HG03521 (cell line): ENCODE measurements around the gene WDR45B.

Experiments
- ATAC-seq: cut with Tn5 transposase; IDR thresholded peaks from one replicate; pipeline ENCODE4 v1.9.1; 2021; ENCODE audit warnings: mild to moderate bottlenecking, moderate library complexity; ENCODE audit not compliant: unreplicated experiment

Gene WDR45B

GRCh38 chr17:82602986-82603710 is 45.1 kb downstream of the WDR45B start:
- no peak for ATAC-seq

- ATAC-seq = no peak
These were observed 45.8 kb downstream of the WDR45B start for GRCh38 chr17:82602487-82602886.

- ATAC-seq = no peak
These were observed 46.7 kb downstream of the WDR45B start for GRCh38 chr17:82601447-82602000.

GRCh38 chr17:82600731-82601446 is 47.4 kb downstream of the WDR45B start:
- no peak for ATAC-seq

GRCh38 chr17:82599674-82600661 is 48.3 kb downstream of the WDR45B start:
- ATAC-seq = no peak

- no peak for ATAC-seq
These were observed 49.8 kb downstream of the WDR45B start for GRCh38 chr17:82598256-82599119.

- ATAC-seq = no peak
These were observed 51.2 kb downstream of the WDR45B start for GRCh38 chr17:82596837-82597672.

GRCh38 chr17:82596296-82596695 is 51.9 kb downstream of the WDR45B start:
- no peak for ATAC-seq

GRCh38 chr17:82595893-82596292 is 52.4 kb downstream of the WDR45B start:
- ATAC-seq = no peak

- ATAC-seq = no peak
These were observed 53.7 kb downstream of the WDR45B start for GRCh38 chr17:82594571-82594970.

- no peak for ATAC-seq
These were observed 54.6 kb downstream of the WDR45B start for GRCh38 chr17:82593590-82594087.

GRCh38 chr17:82592767-82593589 is 55.3 kb downstream of the WDR45B start:
- ATAC-seq = no peak

GRCh38 chr17:82592289-82592766 is 55.9 kb downstream of the WDR45B start:
- no peak for ATAC-seq

- ATAC-seq = no peak
These were observed 57.2 kb downstream of the WDR45B start for GRCh38 chr17:82590881-82591539.

GRCh38 chr17:82590216-82590615 is 58.0 kb downstream of the WDR45B start:
- no peak for ATAC-seq

GRCh38 chr17:82589851-82590180 is 58.4 kb downstream of the WDR45B start:
- no peak for ATAC-seq
